ENCODE data around the gene LDLRAD4. TPM values are rescaled to one million over a fixed set of nuclear protein-coding genes. Genes with fewer than 3 reads are reported as not detected.

Gene LDLRAD4
- total and polyA plus RNA-seq, 12 donors: 3.9 to 64.5 (median 36.0) TPM

DNA sequence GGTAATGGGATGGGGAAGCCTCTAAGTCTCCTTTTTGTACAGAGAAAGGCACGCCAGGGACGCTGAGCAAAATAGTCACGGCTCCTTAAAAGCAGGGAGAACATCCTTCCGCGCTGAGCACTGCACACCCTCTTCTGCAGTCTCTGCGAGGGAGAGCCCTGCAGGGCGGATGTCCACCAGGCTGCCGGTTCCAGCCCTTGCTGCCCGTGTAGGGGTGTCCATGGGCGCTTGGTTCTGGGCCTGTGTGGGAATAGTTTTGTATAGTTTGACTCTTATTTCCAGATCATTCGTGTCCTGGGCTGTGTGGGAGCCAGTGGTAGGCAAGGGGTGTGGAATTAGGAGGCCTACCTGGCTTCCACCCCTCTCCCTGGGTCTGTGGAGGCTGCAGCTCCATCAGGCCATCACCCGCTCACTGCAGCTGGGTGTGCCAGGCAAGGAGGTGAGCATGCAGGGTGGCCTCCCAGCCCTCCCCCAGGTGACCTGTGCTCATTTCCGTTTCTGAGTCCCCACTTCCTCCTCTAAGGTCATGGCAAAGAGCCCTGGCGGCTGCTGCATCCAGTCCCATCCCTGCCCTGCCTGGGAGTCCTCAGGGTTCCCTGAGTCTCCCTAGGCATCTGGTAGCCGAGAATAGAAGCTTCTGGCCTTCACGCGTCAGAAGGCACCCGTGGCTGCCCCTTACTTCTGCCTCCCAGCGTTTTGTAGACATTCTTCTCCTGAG is 202.6 kb downstream of the LDLRAD4 start:
- no peak overlapping the region for H3K27ac ChIP-seq
- TF ChIP-seq, protein P1, sequence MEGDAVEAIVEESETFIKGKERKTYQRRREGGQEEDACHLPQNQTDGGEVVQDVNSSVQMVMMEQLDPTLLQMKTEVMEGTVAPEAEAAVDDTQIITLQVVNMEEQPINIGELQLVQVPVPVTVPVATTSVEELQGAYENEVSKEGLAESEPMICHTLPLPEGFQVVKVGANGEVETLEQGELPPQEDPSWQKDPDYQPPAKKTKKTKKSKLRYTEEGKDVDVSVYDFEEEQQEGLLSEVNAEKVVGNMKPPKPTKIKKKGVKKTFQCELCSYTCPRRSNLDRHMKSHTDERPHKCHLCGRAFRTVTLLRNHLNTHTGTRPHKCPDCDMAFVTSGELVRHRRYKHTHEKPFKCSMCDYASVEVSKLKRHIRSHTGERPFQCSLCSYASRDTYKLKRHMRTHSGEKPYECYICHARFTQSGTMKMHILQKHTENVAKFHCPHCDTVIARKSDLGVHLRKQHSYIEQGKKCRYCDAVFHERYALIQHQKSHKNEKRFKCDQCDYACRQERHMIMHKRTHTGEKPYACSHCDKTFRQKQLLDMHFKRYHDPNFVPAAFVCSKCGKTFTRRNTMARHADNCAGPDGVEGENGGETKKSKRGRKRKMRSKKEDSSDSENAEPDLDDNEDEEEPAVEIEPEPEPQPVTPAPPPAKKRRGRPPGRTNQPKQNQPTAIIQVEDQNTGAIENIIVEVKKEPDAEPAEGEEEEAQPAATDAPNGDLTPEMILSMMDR (IDR thresholded peaks at IDR 0.05): no peak
- TF ChIP-seq POLR2A (IDR thresholded peaks at IDR 0.05): no peak
- no peaks in the 10 kb centered on the region for H3K27me3 ChIP-seq
- 76 to 93% (median 86%) methylated on average over 8 to 19 of the region's 19 CpGs for WGBS, 4 donors
- intact Hi-C loops (cut with DNase I): no loop called here
- DNase-seq: no peak
- no peaks in the 10 kb centered on the region for H3K4me1 ChIP-seq (replicated peaks in 1 of 2)
- no peak overlapping the region for H3K4me3 ChIP-seq
- H3K36me3 ChIP-seq (replicated peaks in 1 of 2): no peaks in the 10 kb centered on the region
- no peaks in the 10 kb centered on the region for H3K9me3 ChIP-seq (replicated peaks in 1 of 3)

DNA sequence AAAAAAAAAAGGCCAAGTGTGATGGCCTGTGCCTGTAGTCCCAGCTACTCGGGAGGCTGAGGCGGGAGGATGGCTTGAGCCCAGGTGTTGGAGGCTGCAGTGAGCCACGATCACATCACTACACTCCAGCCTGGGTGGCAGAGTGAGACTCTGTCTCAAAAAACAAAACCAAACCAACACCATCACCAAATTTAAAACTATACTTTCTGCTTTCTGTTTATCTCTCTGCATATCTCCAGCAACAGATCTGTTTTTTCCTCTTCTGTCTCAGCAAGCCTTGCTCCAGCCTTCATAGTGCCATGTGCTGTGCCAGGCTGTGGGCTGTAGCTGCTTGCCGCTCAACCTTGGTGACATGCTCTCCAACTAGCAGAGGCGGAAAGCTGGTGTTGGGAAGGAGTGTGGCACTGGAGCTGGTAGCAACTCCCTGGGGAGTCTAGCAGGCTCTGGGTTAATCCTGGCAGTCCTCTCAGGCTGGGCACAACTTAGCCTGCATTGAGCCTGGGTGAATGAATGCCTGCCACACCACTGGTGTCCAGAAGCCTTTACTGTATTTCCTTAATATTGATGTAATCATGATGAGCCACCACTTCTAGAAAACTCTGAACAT is 204.1 kb downstream of the LDLRAD4 start:
- intact Hi-C loops (cut with DNase I): no loop called here
- WGBS, 4 donors: 91 to 99% (median 96%) methylated on average over 5 of the region's 5 CpGs
- Histone ChIP-seq H3K36me3 (replicated peaks in 1 of 2) (no peaks in the 10 kb centered on the region), H3K27me3 (no peaks in the 10 kb centered on the region), H3K4me3 (no peak overlapping the region), H3K27ac (no peak overlapping the region), H3K4me1 (replicated peaks in 1 of 2) (peaks cover 0 to 5% of the 10 kb centered on the region in 2 donors), H3K9me3 (replicated peaks in 1 of 3) (no peaks in the 10 kb centered on the region)
- no peak for DNase-seq
- no peak for TF ChIP-seq POLR2A (IDR thresholded peaks at IDR 0.05)
- TF ChIP-seq, protein P1 (IDR thresholded peaks at IDR 0.05): no peak

DNA sequence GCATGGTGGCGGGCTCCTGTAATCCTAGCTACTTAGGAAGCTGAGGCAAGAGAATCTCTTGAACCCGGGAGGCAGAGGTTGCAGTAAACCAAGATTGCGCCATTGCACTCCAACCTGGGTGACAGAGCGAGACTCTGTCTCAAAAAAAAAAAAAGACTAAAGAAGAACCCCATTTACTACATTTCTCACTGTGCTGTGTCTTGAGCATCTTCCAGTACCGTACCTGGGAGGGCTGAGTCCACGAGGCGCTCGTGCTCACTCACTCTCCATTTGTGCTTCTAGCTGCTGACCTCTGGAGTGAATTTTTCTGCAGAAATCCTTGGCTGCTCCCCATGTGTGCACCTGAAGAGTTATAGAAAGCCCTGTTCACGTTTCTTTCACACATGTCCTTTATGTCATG is 204.8 kb downstream of the LDLRAD4 start:
- peaks cover 0 to 5% of the 10 kb centered on the region in 2 donors for H3K4me1 ChIP-seq (replicated peaks in 1 of 2)
- no peaks in the 10 kb centered on the region for H3K9me3 ChIP-seq (replicated peaks in 1 of 3)
- intact Hi-C loops (cut with DNase I): no loop called here
- H3K4me3 ChIP-seq: no peak overlapping the region
- TF ChIP-seq, protein P1 (IDR thresholded peaks at IDR 0.05): no peak
- TF ChIP-seq POLR2A (IDR thresholded peaks at IDR 0.05): no peak
- no peaks in the 10 kb centered on the region for H3K27me3 ChIP-seq
- no peak overlapping the region for H3K27ac ChIP-seq
- 93 to 97% (median 95%) methylated on average over 9 of the region's 9 CpGs for WGBS, 4 donors
- H3K36me3 ChIP-seq (replicated peaks in 1 of 2): no peaks in the 10 kb centered on the region
- DNase-seq: no peak

DNA sequence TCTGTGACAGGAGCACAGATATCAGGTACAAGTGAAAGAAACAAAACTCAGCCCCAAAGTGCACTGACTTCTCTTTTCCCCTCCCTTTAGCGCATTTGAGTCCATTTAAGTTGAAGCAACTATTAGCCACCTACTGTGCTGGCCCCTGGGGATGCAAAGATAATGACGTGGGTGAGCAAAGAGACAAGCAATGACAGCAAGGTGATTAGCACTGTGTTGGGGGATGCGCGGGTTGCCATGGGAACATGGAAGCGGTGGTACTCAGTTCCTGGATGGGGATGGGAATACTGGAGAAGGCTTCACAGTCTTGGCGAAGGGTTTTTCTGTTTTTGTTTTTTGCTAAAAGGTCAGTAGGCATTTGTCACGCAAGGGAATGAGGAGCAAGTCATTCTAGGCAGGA is 205.8 kb downstream of the LDLRAD4 start:
- 92 to 97% (median 95%) methylated on average over 7 of the region's 7 CpGs for WGBS, 4 donors
- H3K4me3 ChIP-seq: no peak overlapping the region
- TF ChIP-seq, protein P1 (IDR thresholded peaks at IDR 0.05): no peak
- TF ChIP-seq POLR2A (IDR thresholded peaks at IDR 0.05): no peak
- no peak for DNase-seq
- peaks cover 0 to 5% of the 10 kb centered on the region in 2 donors for H3K4me1 ChIP-seq (replicated peaks in 1 of 2)
- no peaks in the 10 kb centered on the region for H3K9me3 ChIP-seq (replicated peaks in 1 of 3)
- no peaks in the 10 kb centered on the region for H3K36me3 ChIP-seq (replicated peaks in 1 of 2)
- intact Hi-C loops (cut with DNase I): no loop called here
- H3K27ac ChIP-seq: no peak overlapping the region
- H3K27me3 ChIP-seq: no peaks in the 10 kb centered on the region
